Measurements from ENCODE around the gene TMEM88.

DNA sequence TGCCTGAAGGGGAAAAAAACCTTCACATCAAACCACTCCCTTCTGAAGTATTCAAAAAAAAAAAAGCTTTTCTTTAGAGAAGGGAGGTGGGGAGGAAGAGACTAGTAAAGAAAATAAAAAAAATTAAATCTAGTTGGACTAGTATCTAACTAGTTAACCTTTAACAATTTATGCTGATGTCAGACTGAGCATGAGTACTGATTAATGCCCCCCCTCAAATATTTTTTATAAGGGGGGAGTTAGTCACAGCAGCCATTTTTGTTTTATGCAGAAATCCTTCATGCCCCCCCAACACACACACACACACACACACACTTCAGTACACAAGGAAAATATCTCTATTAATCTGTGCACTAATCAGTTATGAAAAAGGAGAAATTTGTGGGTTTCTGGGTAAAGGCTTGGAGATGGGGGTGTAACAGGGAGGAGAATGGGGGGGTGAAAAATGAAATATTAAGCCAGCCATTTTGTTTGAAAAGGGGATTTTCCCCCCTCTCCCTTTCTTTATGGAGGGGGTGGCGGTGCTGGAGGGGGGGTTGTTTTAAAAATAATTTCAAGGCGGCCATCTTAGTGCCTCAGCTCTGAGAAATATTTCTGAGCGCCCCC lies 29.0 kb downstream of the TMEM88 start:
- TF ChIP-seq GATA3 (IDR thresholded peaks at IDR 0.05; ENCODE audit: low read depth, low read length): no peak
- TF ChIP-seq GATA2 (IDR thresholded peaks at IDR 0.05; ENCODE audit: low read depth, low read length): no peak

All from SH-SY5Y (cell line).